Tibial nerve (tissue), 4 donors: ENCODE results near the gene PTPRJ. TPM values are rescaled to one million over a fixed set of nuclear protein-coding genes. Genes with fewer than 3 reads are reported as not detected.
A peak's percentile ranks its signal among the peaks of the same experiment; 100 is the strongest.

Experiments
- DNase-seq, 2 donors: peaks; one replicate each; pipeline ENCODE4 v3.0.0-alpha.2; 2019; ENCODE audit warnings: low spot score in 2 of 2
- H3K27ac ChIP-seq, 4 donors: fragments of 200-600 bp; sonication (generic) in 3 of 4; one replicate each; pipeline ENCODE4 v1.5.1; 2017 to 2019; ENCODE audit warnings: mild to moderate bottlenecking in 1 of 4
- H3K27me3 ChIP-seq, 2 donors: fragments of 200-600 bp; sonication (generic) in 1 of 2; one replicate each; pipeline versions ENCODE4 v1.5.1 to v1.6.0; 2017 to 2019
- H3K36me3 ChIP-seq, 3 donors: fragments of 200-600 bp; sonication (generic); one replicate each; pipeline ENCODE4 v1.5.1; 2018 to 2019
- H3K4me1 ChIP-seq, 4 donors: fragments of 200-600 bp; sonication (generic) in 3 of 4; one replicate each; pipeline ENCODE4 v1.5.1; 2017 to 2019
- H3K4me3 ChIP-seq, 4 donors: fragments of 200-600 bp; sonication (generic) in 3 of 4; one replicate each; pipeline ENCODE4 v1.5.1; 2017 to 2019; ENCODE audit warnings: mild to moderate bottlenecking in 1 of 4, moderate library complexity in 1 of 4
- H3K9me3 ChIP-seq, 4 donors: fragments of 200-600 bp; sonication (generic) in 3 of 4; one replicate each; pipeline ENCODE4 v1.5.1; 2017 to 2019
- EP300 ChIP-seq, 2 donors: sonication (generic); formaldehyde crosslinking; IDR thresholded peaks; one replicate each; pipeline ENCODE4 v1.6.1; 2017; ENCODE audit warnings: antibody characterized with exemption in 2 of 2, mild to moderate bottlenecking in 1 of 2
- POLR2A ChIP-seq, 2 donors: fragments of 450-650 bp; IDR thresholded peaks; one replicate each; pipeline ENCODE4 v1.6.1; 2017; ENCODE audit warnings: antibody characterized with exemption in 2 of 2, mild to moderate bottlenecking in 2 of 2, moderate library complexity in 2 of 2
- WGBS, 2 donors: methylation state at CpG; one replicate each; pipeline ENCODE4 v1.1.5; 2018; 5-methylcytosine and 5-hydroxymethylcytosine counted together
- total RNA-seq, 4 donors: library from RNA; depleted of rRNA; stranded (reverse); fragments of >200 nt; gene quantifications; one replicate each; pipeline ENCODE4 v1.1.0, GENCODE V29; 2016
- TF ChIP-seq, protein P1 (sequence below), 5 experiments: fragments of 200-600 bp in 3 of 5; fragments of 450-650 bp in 2 of 5; sonication (generic) in 3 of 5; IDR thresholded peaks; one replicate each; pipeline ENCODE4 v1.5.1; 2016 to 2019; ENCODE audit warnings: antibody characterized with exemption in 5 of 5, mild to moderate bottlenecking in 3 of 5, moderate library complexity in 2 of 5

PTPRJ gene
- total RNA-seq, 4 donors from 2014 or later: 20.5 to 24.3 (median 22.3) TPM

DNA sequence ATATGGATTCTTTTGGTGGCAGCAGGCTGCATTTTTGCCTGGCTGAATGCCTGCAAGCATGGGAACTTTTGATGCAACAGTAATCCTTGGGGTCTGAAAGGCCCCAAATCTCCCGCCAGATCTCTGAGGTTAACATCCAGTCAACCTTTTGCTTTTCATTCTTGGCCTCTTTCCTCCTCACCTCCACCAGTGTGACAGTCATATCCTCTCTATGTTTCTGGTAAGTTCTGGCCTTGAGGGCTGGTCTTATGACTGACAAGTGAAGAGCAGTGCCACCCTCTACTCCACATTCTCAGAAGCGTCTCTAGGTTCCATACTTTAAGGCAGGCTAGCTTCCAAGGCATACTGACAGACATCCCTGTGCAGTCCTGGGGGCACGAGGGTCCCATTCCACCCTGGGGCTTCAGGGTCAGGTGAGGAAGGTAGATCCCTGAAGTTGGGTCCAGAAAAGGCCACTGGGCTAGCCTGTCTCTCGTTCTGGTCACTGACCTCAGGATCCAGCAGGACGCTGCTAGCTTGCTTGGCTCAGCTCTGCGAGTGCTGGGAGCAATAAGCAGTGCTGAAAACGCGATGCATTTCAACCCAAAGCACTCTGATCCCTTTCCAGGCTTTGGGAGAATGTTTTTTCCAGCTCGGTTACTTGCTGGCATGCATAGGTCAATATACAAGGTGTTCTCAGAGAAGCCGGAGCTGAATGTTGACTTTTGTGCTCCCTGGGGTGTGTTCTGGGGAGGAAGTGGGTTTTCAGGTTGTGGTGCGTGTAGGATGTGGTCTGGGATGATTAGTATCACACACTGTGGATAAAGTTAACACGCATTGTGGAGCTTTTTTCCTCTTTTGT is 75.2 kb downstream of the PTPRJ start:
- H3K4me3 ChIP-seq: no peak overlapping the region
- H3K27ac ChIP-seq: peak overlapping the region in 3 of 4 donors; percentile 31 to 58 (median 48)
- H3K4me1 ChIP-seq: peaks cover 0 to 81% (median 50%) of the 10 kb centered on the region in 4 donors
- H3K36me3 ChIP-seq: no peaks in the 10 kb centered on the region
- no peaks in the 10 kb centered on the region for H3K9me3 ChIP-seq
- no peak for TF ChIP-seq POLR2A (IDR thresholded peaks at IDR 0.05)
- TF ChIP-seq EP300 (IDR thresholded peaks at IDR 0.05): peak in 1 of 2 donors; percentile 18
- TF ChIP-seq, protein P1, sequence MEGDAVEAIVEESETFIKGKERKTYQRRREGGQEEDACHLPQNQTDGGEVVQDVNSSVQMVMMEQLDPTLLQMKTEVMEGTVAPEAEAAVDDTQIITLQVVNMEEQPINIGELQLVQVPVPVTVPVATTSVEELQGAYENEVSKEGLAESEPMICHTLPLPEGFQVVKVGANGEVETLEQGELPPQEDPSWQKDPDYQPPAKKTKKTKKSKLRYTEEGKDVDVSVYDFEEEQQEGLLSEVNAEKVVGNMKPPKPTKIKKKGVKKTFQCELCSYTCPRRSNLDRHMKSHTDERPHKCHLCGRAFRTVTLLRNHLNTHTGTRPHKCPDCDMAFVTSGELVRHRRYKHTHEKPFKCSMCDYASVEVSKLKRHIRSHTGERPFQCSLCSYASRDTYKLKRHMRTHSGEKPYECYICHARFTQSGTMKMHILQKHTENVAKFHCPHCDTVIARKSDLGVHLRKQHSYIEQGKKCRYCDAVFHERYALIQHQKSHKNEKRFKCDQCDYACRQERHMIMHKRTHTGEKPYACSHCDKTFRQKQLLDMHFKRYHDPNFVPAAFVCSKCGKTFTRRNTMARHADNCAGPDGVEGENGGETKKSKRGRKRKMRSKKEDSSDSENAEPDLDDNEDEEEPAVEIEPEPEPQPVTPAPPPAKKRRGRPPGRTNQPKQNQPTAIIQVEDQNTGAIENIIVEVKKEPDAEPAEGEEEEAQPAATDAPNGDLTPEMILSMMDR (IDR thresholded peaks at IDR 0.05): no peak
- WGBS, 2 donors: 27 to 38% methylated on average over 12 of the region's 12 CpGs
- DNase-seq: no peak
- H3K27me3 ChIP-seq: no peaks in the 10 kb centered on the region

DNA sequence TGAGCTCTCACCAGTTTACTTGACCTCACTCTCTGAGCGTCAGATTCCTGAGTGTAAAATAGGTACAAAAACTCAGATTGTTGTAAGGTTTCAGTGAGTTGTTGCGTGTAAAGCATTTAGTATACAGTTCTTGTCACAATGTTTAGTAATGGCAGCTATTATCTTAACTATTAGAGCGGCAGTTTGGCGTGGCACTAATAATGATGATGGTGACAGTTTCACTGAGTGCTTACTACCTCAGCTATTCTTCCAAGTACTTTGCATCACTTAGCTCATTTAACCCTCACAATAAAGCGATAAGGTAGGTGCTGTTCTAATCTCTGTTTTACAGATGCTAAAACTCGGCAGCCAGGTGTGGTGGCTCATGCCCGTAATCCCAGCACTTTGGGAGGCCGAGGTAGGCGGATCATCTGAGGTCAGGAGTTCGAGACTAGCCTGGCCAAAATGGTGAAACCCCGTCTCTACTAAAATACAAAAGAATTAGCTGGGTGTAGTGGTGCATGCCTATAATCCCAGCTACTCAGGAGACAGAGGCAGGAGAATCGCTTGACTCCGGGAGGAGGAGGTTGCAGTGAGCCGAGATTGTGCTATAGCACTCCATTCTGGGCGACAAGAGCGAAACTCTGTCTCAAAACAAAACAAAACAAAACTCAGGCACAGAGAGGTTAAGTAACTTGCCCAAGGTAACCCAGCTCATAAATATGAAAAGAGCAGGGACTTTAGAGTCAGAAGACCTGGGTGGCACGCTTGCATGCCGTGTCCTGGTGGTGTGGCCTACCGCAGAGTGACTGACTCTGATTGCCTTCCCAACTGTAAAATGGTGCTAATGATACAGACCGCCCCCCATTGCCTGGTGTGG is 76.2 kb downstream of the PTPRJ start:
- Histone ChIP-seq H3K27ac (peak overlapping the region in 3 of 4 donors; percentile 48 to 62 (median 58)), H3K4me3 (no peak overlapping the region), H3K4me1 (peaks cover 0 to 81% (median 46%) of the 10 kb centered on the region in 4 donors), H3K36me3 (no peaks in the 10 kb centered on the region), H3K9me3 (no peaks in the 10 kb centered on the region), H3K27me3 (no peaks in the 10 kb centered on the region)
- no peak for DNase-seq
- WGBS, 2 donors: 89 to 90% methylated on average over 20 of the region's 20 CpGs
- no peak for TF ChIP-seq POLR2A (IDR thresholded peaks at IDR 0.05)
- TF ChIP-seq, protein P1 (IDR thresholded peaks at IDR 0.05): no peak
- TF ChIP-seq EP300 (IDR thresholded peaks at IDR 0.05): no peak

DNA sequence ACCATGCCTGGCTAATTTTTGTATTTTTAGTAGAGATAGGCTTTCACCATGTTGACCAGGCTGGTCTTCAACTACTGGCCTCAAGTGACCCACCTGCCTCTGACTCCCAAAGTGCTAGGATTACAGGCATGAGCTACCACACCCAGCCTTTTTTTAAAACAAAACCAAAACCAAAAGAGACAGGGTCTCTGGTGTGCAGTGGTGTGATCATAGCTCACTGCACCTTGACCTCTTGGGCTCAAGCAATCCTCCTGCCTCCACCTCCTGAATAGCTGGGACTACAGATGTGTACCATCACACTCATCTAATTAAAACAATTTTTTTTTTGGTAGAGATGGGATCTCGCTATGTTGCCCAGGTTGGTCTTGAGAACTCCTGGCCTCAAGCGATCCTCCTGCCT is 77.7 kb downstream of the PTPRJ start:
- peaks cover 0 to 77% (median 47%) of the 10 kb centered on the region in 4 donors for H3K4me1 ChIP-seq
- H3K4me3 ChIP-seq: no peak overlapping the region
- WGBS, 2 donors: 100% methylated on average over 2 of the region's 2 CpGs
- no peaks in the 10 kb centered on the region for H3K27me3 ChIP-seq
- DNase-seq: no peak
- TF ChIP-seq, protein P1 (IDR thresholded peaks at IDR 0.05): no peak
- no peaks in the 10 kb centered on the region for H3K36me3 ChIP-seq
- no peaks in the 10 kb centered on the region for H3K9me3 ChIP-seq
- peak overlapping the region in 2 of 4 donors; percentile 11 to 23 for H3K27ac ChIP-seq

DNA sequence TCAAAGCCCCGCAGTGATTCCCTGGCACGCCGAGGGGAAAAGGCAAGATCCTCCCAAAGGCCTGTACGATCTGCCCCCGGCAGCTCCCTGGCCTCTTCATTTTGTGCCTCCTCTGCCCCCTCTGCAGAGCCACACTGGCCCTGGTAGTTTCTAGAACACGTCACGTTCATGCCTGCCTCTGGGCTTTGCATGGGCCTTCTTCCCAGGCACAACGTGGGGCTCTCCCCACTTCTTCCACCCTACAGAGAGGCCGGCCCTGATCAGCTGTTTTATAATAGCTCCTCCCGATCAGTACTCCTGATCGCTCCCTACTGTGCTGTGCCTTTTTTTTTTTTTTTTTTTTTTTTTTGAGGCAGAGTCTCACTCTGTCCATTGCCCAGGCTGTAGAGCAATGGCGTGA is 78.4 kb downstream of the PTPRJ start:
- no peaks in the 10 kb centered on the region for H3K9me3 ChIP-seq
- WGBS, 2 donors: 82 to 90% methylated on average over 12 of the region's 12 CpGs
- TF ChIP-seq, protein P1 (IDR thresholded peaks at IDR 0.05): no peak
- TF ChIP-seq POLR2A (IDR thresholded peaks at IDR 0.05) (no peak), EP300 (IDR thresholded peaks at IDR 0.05) (no peak)
- peak overlapping the region in 2 of 4 donors; percentile 22 to 31 for H3K27ac ChIP-seq
- no peak overlapping the region for H3K4me3 ChIP-seq
- no peaks in the 10 kb centered on the region for H3K36me3 ChIP-seq
- H3K4me1 ChIP-seq: peaks cover 0 to 81% (median 45%) of the 10 kb centered on the region in 4 donors
- no peak for DNase-seq
- no peaks in the 10 kb centered on the region for H3K27me3 ChIP-seq
